GM12864 (cell line): ENCODE results near the gene SDK2.
A peak's percentile ranks its signal among the peaks of the same experiment; 100 is the strongest.

Experiments
- DNase-seq: peaks from one replicate; pipeline ENCODE4 v3.0.0-alpha.2; 2011; ENCODE audit warnings: low read depth
- H3K4me3 ChIP-seq: 2 replicates; pipeline ENCODE4 v1.5.1; 2011; ENCODE audit warnings: mild to moderate bottlenecking, low read depth, low read length, control low read depth
- TF ChIP-seq, protein P1 (sequence below): IDR thresholded peaks from 2 replicates; pipeline ENCODE4 v1.5.1; 2011; ENCODE audit warnings: low read depth, mild to moderate bottlenecking, moderate library complexity, low read length, control low read depth, inconsistent platforms; ENCODE audit errors: missing control alignments

SDK2 gene

DNA sequence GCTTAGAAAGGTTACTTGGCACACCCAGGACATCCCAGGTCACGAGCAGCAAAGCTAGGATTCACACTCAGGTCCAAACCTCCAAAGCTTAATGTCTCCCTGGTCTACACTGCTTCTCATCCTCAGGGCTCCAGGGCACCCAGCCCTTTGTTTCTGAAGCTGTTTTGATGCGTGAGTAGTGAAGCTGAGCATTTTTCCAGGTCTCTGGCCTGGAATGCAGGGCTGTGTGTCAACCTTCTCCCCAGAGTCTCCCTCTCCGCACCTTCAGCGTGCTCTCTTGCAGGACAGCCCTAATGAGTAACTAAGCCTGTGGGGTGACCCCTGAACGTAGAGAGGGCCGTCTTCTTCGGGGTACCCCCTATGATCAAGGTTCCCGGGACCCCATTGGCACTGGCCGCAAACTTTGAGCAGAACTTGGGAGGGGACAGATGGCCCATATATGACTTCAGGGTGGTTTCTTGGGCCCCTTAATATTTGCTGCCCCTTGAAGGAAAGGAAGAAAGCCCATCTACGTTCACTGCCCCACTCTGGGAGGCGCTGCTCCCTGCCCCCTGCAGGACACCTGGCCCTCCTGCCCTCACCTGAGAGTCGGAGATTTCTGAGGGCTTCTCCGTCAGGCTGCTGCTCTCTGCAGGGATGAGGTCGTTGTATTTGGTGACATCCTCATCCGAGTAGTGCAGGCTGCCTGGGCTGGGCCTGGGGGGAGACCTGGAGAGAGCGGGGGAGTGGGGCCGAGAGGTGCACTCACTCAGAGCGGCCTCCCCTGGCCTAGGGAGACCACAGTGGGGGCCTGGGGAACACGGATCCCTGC, 296.0 kb downstream of the SDK2 start:
- no peak for DNase-seq
- TF ChIP-seq, protein P1, sequence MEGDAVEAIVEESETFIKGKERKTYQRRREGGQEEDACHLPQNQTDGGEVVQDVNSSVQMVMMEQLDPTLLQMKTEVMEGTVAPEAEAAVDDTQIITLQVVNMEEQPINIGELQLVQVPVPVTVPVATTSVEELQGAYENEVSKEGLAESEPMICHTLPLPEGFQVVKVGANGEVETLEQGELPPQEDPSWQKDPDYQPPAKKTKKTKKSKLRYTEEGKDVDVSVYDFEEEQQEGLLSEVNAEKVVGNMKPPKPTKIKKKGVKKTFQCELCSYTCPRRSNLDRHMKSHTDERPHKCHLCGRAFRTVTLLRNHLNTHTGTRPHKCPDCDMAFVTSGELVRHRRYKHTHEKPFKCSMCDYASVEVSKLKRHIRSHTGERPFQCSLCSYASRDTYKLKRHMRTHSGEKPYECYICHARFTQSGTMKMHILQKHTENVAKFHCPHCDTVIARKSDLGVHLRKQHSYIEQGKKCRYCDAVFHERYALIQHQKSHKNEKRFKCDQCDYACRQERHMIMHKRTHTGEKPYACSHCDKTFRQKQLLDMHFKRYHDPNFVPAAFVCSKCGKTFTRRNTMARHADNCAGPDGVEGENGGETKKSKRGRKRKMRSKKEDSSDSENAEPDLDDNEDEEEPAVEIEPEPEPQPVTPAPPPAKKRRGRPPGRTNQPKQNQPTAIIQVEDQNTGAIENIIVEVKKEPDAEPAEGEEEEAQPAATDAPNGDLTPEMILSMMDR: no peak
- no peak overlapping the region for H3K4me3 ChIP-seq

DNA sequence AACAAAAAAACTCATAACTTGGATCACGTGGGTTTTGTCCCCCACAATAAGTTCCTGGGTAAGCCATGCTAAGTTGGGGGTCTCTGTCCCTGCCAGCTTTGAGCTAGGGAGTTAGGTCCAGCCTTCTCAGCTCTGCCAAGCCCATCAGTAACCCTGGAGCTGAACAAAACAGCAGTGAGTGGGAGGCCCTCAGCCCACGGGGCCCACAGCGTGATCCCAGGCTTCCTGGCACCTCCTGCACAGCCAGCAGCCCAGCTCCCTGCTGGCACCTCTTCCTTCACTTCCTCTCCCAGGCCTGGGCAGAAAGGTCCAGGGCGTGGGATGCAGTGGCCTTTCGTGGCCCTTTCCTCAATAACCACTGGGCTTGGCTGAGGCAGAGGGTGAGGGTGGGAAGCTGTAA, 296.9 kb downstream of the SDK2 start:
- TF ChIP-seq, protein P1: no peak
- no peak for DNase-seq
- no peak overlapping the region for H3K4me3 ChIP-seq

DNA sequence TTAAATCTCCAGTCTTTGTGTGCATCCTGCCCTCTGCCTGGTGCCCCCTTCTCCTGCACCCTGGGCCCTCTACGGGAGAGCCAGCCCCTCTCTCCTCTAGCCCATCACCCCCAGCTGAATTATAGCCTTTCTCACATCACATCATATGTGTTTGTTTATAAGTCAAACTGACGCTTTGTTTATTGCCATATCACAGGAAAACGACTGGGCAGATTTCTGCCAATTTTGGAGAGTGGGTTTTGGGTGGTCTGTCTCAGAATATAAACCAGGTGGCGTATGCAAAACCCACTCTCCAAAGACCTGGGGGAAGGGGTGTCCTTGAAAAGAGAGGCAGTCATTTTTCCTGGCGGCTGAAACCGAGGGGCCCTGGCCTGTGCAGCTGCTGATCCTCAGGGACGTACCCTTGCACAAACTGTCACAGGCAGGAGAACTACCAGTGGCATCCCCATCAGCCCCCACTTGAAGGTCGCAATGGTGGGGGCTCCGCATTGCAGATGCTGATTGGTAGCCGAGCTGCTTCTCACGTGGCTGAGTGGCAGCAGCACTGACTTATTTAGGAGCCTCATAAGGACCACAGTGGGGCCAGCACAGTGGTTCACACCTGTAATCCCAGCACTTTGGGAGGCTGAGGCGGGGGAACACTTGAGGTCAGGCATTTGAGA, 297.6 kb downstream of the SDK2 start:
- H3K4me3 ChIP-seq: no peak overlapping the region
- TF ChIP-seq, protein P1: no peak
- DNase-seq: no peak

DNA sequence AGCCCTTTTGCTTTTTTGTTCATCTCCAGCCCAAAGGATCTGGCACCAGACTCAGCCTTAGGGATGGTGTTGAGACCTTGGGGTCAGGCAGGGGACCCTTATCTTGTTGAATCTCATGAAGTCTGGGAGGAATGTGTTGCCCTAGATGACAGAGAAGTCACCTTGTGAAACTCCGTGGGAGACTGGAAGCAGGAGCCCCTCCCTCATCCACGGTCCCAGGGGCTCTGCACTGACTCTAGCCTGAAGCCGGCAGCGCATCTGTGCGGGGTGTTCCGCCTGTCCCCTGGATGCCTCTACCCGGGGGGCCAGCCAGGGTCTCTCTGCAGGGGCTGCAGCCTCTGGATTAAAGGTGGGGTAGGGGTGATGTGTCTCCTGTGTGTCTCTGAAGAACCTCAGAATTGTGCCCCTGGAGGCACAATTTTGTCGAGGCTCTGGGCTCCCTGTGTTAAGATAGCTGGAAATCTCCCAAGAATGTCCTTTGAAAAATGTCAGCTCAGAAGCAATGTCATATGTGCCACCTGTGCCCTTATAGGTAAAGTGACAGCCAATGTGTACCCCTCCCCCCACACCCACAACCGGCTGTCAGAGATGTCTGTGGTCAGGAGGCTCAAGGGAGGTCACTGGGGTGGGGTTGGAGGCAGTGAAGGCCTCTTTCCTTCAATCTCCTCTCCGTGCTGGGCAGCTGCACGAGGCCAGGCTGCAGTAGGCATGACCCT, 300.3 kb downstream of the SDK2 start:
- no peak overlapping the region for H3K4me3 ChIP-seq
- TF ChIP-seq, protein P1: no peak
- DNase-seq: no peak

DNA sequence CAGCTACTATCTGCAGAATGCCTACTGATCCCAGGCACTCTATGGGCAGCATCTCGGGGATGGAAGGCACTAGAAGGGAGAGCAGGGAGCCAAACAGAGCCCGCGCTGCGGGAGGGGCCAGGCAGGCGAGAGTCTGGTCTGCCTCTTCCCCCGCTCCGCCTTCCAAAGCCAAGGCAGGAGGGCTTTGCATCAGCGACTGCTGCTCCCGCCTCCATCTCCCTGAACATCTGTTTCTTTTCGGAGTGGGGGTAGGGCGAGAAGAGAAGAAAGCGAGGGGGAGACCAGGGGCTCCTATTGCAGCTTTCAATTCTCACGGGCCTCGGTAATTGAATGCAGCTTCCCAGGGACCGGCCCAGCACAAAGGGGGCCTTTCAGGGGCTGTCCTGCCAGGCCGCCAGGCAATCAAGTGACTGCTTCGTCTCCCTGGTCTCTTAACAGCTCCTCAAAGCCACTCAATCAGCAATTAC, 301.0 kb downstream of the SDK2 start:
- TF ChIP-seq, protein P1: no peak
- no peak overlapping the region for H3K4me3 ChIP-seq
- no peak for DNase-seq

DNA sequence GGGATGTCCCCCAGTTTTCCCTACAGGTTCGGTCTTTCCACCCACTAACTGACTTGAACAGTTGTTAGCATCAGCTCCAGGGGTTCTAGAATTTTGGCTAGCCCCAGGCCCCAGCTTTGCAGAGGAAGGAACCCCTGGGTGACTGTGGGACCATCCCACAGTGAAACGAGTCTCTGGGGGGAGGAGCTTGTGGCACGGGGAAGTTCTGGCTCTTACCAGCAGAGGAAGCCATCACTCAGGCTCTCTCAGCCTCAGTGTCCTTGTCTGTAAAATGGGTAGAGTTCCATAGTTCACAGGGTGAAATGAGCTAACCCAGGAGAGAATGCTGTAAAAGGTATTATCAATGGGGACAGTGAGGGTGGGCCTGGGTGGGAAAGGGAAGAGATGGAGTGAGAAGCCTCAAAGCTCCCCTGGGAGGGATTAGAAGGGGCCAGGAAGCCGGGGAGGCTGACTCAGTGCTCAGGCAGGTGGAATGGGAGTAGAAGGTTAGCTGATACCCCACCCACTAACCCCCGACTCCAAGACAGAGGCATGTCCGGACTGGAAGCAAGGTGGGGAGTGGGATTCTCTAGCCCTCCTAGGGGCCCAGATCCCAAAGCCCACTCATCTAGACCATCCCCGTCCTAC, 301.6 kb downstream of the SDK2 start:
- TF ChIP-seq, protein P1: peak; percentile 21
- DNase-seq: no peak
- H3K4me3 ChIP-seq: no peak overlapping the region
